BE2C (cell line): ENCODE results near the gene GSDMA.

Experiments
- DNase-seq: peaks from one replicate; pipeline ENCODE4 v3.0.0-alpha.2; 2020
- H3K27me3 ChIP-seq: fragments of 250-450 bp; sonication (Bioruptor Pico); 2 replicates; pipeline ENCODE4 v1.5.1; 2020; ENCODE audit warnings: mild to moderate bottlenecking
- H3K36me3 ChIP-seq: fragments of 250-450 bp; sonication (Bioruptor Pico); 2 replicates; pipeline ENCODE4 v1.5.1; 2020; ENCODE audit warnings: mild to moderate bottlenecking
- H3K4me1 ChIP-seq: fragments of 250-450 bp; sonication (Bioruptor Pico); 2 replicates; pipeline ENCODE4 v1.5.1; 2020
- H3K4me3 ChIP-seq: 2 replicates; pipeline ENCODE4 v1.5.1; 2011; ENCODE audit warnings: low read depth, low read length
- H3K9me3 ChIP-seq: fragments of 250-450 bp; sonication (Bioruptor Pico); 2 replicates; pipeline ENCODE4 v1.5.1; 2020
- CTCF ChIP-seq: IDR thresholded peaks from 2 replicates; pipeline ENCODE4 v1.5.1; 2012; ENCODE audit warnings: mild to moderate bottlenecking, low read depth, low read length

GSDMA gene

GRCh38 chr17:40023590-40024292 lies 60.9 kb downstream of the GSDMA start:
- no peak overlapping the region for H3K4me3 ChIP-seq
- no peaks in the 10 kb centered on the region for H3K9me3 ChIP-seq
- no peak for DNase-seq
- H3K27me3 ChIP-seq = no peaks in the 10 kb centered on the region
- TF ChIP-seq CTCF = no peak
- peaks cover 64% of the 10 kb centered on the region for H3K36me3 ChIP-seq
- peaks cover 4% of the 10 kb centered on the region; the same call in 1 of the 2 replicates for H3K4me1 ChIP-seq

GRCh38 chr17:40024901-40025300 lies 62.1 kb downstream of the GSDMA start:
- no peak for DNase-seq
- no peaks in the 10 kb centered on the region for H3K27me3 ChIP-seq
- peaks cover 64% of the 10 kb centered on the region for H3K36me3 ChIP-seq
- TF ChIP-seq CTCF = no peak
- no peak overlapping the region for H3K4me3 ChIP-seq
- H3K4me1 ChIP-seq = peaks cover 4% of the 10 kb centered on the region; the same call in 1 of the 2 replicates
- H3K9me3 ChIP-seq = no peaks in the 10 kb centered on the region

- no peak for DNase-seq
- peaks cover 62% of the 10 kb centered on the region for H3K36me3 ChIP-seq
- TF ChIP-seq CTCF = no peak
- no peaks in the 10 kb centered on the region for H3K9me3 ChIP-seq
- no peaks in the 10 kb centered on the region for H3K27me3 ChIP-seq
- no peak overlapping the region for H3K4me3 ChIP-seq
- peaks cover 4% of the 10 kb centered on the region; the same call in 1 of the 2 replicates for H3K4me1 ChIP-seq
Measured at GRCh38 chr17:40025559-40025958, 62.8 kb downstream of the GSDMA start.

GRCh38 chr17:40025991-40026815 lies 63.4 kb downstream of the GSDMA start:
- Histone ChIP-seq H3K27me3 (no peaks in the 10 kb centered on the region), H3K4me1 (peaks cover 4% of the 10 kb centered on the region; the same call in 1 of the 2 replicates), H3K4me3 (no peak overlapping the region), H3K9me3 (no peaks in the 10 kb centered on the region), H3K36me3 (peaks cover 62% of the 10 kb centered on the region)
- no peak for TF ChIP-seq CTCF
- DNase-seq = no peak

GRCh38 chr17:40026816-40027613 lies 64.2 kb downstream of the GSDMA start:
- no peaks in the 10 kb centered on the region for H3K27me3 ChIP-seq
- no peaks in the 10 kb centered on the region for H3K9me3 ChIP-seq
- H3K36me3 ChIP-seq = peaks cover 62% of the 10 kb centered on the region
- TF ChIP-seq CTCF = peak; percentile 85
- DNase-seq = peak; percentile 90
- H3K4me3 ChIP-seq = no peak overlapping the region
- peaks cover 4% of the 10 kb centered on the region; the same call in 1 of the 2 replicates for H3K4me1 ChIP-seq
